GM19240 (cell line): ENCODE data around the gene CAPN2.
"Not testable (repeated sequence)": the region's sequence is repeated elsewhere in the genome, so short reads cannot be mapped to it uniquely, and the experiment has no call there.

Experiments used
- DNase-seq: peaks from one replicate; pipeline ENCODE4 v3.0.0; 2011; ENCODE audit warnings: low spot score; ENCODE audit not compliant: insufficient read length

CAPN2 gene

DNA sequence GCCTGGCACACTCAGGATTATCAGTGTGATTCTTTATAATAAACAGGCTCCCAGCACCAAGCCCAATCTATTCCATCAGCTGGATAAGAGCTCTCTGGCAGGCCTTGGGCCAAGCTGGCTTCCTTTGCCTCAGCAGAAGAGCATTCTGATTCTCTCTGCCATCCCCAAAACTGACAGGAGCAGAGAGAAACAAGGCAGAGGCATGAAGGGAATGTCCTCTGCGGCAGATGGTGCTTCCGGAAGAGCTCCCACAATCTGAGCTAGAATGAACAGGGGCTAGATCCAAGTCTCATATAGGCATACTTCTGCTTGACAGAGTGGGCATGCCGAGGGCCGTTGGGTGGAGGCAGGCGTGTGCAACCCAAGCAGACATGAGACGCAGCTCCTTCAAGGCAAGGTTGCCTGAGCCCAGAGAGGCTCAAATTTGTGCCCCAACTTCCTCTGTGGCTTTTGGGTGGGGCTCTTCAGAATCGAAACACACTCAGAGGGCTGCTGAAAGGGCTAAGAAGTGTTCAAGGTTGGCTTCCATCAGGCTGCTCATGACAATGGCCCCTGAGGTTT, 4.0 kb downstream of the CAPN2 start:
- peak; percentile 53 for DNase-seq

- no peak for DNase-seq
Measured at GRCh38 chr1:223717123-223717522, 4.8 kb downstream of the CAPN2 start.

- DNase-seq: no peak
Measured at GRCh38 chr1:223717695-223718363, 5.5 kb downstream of the CAPN2 start.

GRCh38 chr1:223718850-223719249, 6.5 kb downstream of the CAPN2 start:
- DNase-seq: no peak

GRCh38 chr1:223720971-223721591, 8.7 kb downstream of the CAPN2 start:
- DNase-seq: no peak

- no peak for DNase-seq
Measured at GRCh38 chr1:223721658-223722607, 9.6 kb downstream of the CAPN2 start.

DNA sequence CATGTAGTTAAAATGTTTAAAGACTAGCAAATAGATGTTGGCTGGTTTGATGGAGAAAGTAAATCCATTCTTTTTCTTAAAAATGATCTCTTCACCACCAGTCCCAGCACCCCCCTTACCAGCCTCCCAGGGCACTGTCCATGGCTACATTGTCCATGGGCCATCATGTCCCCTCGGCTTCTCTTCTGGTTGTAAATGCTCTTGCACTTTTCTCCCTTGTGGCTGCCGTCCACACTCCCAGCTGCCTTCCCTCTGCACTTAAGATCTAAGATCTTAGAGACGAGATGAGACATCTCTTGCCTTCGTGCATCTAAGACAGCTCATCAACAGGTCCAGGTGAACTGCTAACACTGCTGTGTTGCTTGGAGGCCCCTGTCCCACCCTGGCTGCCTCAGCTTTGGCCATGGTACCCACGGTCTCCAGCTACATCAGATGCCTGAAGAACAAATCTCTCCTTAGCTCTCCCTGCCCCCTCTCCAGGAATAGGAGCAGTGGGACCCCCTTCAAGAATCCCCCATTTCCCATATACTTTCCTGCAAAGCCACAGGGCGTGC, 11.1 kb downstream of the CAPN2 start:
- no peak for DNase-seq

GRCh38 chr1:223724376-223724775, 12.0 kb downstream of the CAPN2 start:
- DNase-seq: no peak

- no peak for DNase-seq
Measured at GRCh38 chr1:223725578-223725977, 13.2 kb downstream of the CAPN2 start.

DNA sequence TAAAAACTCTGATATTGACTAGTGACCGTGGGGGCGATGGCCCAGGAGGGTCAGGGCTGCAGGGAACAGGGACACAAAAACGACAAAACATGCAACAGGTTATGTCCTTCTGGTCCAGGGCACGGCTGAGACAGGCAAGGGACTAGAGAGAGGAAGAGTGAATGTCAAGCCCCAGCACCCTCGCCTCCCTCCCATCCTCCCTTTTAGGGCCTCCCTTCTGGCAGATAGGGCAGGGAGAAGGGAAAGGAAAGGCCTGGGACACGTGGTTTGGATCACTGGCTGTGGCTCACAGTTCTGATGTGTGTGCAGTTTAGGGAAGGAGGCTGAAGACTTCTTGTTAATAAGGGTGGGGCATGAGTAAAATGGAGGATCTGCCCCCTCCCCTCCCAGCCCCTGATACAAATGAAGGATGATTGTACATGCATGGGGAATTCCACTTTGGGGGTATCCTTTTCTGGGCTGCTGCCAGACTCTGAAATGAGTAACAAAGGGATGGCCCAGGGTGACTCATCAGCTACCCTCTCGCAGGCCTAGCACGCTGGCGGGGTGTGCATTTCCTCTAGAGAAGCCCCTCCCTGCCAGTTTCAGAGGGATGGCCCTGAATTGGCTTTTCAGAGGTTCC, 14.2 kb downstream of the CAPN2 start:
- peak; percentile 74 for DNase-seq

- no peak for DNase-seq
Measured at GRCh38 chr1:223727541-223727940, 15.2 kb downstream of the CAPN2 start.

DNA sequence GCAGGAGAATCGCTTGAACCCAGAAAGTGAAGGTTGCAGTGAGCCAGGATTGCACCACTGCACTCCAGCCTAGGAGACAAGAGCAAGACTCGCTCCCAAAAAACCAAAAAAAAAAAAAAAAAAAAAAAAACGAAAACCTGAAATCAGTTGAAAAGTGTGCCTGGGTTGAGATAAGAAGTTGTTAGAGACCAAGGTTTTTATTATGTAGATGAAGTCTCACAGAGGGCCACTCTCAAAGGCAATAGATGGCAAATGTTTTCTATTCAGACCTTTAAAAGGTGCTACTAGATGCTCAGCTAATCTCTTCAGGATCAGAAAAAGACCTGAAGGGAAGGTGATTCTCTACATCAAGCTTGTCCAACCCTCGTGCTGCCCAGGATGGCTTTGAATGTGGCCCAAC, 17.6 kb downstream of the CAPN2 start:
- DNase-seq: no peak

GRCh38 chr1:223730479-223731132, 18.3 kb downstream of the CAPN2 start:
- DNase-seq: no peak

- no peak for DNase-seq
Measured at GRCh38 chr1:223731133-223731770, 18.9 kb downstream of the CAPN2 start.

- no peak for DNase-seq
Measured at GRCh38 chr1:223732993-223733798, 20.9 kb downstream of the CAPN2 start.

DNA sequence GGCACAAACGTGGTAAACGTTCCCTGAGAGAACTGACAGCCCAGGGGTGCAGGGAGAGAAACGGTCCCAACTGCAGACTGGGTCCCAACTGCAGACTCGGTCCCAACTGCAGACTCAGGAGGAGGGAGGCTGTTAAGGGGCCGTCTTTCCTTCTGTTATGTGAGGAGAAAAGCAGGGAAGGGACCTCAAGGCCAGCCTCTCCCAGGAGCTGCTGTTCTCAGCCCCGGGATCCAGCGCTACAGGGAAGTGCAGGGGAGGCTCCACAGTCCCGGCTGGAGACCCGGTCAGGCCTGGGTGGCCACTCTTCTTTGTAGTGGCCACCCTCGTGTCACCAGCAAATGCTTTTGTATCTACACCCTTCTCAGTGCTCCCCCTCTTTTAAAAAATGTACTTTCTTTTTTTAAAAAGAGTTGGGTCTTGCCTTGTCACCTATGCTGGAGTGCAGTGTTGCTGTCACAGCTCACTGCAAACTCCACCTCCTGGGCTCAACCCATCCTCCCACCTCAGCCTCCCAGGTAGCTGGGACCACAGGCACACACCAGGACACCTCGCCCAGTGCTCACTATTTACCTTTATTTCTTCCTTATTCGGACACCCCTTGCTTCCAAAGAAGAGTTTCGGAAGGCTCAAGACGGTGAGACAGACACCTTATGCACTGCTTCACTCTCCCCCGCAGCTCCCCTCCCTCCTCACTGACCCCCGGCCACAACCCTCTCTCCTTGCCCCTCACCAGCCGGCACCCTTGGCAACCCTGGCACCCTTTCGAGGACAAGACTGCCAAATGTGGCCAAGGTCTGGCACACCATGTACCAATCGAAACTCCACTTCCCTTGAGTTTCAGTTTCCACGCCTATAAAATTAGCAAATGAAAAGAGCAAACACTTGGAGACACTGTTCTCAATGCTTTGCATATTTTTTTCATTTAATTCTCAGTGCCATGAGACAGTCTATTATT, 21.8 kb downstream of the CAPN2 start:
- no peak for DNase-seq

GRCh38 chr1:223736638-223737037, 24.3 kb downstream of the CAPN2 start:
- DNase-seq: not testable (repeated sequence)

- no peak for DNase-seq
Measured at GRCh38 chr1:223737342-223737741, 25.0 kb downstream of the CAPN2 start.
